Glomerular endothelial cell (primary cell): Measurements from ENCODE around the gene FFAR1. TPM values are rescaled to one million over a fixed set of nuclear protein-coding genes. Genes with fewer than 3 reads are reported as not detected.
"Not testable (repeated sequence)": the region's sequence is repeated elsewhere in the genome, so short reads cannot be mapped to it uniquely, and the experiment has no call there.

ENCODE experiments used
- DNase-seq: peaks from one replicate; pipeline ENCODE4 v3.0.0-alpha.2; 2011; ENCODE audit warnings: low read depth, low spot score; ENCODE audit errors: extremely low read depth
- total RNA-seq: library from RNA; depleted of rRNA; stranded (reverse); fragments of >200 nt; gene quantifications from 2 replicates; pipeline ENCODE4 v1.2.3, GENCODE V29; 2015

FFAR1 gene
- total RNA-seq, 1 donor from 2014 or later = not detected

DNA sequence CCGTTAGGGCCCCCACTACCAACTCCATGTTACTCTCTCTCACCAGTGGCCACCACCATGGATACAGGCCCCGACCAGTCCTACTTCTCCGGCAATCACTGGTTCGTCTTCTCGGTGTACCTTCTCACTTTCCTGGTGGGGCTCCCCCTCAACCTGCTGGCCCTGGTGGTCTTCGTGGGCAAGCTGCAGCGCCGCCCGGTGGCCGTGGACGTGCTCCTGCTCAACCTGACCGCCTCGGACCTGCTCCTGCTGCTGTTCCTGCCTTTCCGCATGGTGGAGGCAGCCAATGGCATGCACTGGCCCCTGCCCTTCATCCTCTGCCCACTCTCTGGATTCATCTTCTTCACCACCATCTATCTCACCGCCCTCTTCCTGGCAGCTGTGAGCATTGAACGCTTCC lies 11.1 kb downstream of the FFAR1 start:
- not testable (repeated sequence) for DNase-seq

DNA sequence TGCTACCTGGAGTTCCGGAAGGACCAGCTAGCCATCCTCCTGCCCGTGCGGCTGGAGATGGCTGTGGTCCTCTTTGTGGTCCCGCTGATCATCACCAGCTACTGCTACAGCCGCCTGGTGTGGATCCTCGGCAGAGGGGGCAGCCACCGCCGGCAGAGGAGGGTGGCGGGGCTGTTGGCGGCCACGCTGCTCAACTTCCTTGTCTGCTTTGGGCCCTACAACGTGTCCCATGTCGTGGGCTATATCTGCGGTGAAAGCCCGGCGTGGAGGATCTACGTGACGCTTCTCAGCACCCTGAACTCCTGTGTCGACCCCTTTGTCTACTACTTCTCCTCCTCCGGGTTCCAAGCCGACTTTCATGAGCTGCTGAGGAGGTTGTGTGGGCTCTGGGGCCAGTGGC lies 11.7 kb downstream of the FFAR1 start:
- DNase-seq = not testable (repeated sequence)

DNA sequence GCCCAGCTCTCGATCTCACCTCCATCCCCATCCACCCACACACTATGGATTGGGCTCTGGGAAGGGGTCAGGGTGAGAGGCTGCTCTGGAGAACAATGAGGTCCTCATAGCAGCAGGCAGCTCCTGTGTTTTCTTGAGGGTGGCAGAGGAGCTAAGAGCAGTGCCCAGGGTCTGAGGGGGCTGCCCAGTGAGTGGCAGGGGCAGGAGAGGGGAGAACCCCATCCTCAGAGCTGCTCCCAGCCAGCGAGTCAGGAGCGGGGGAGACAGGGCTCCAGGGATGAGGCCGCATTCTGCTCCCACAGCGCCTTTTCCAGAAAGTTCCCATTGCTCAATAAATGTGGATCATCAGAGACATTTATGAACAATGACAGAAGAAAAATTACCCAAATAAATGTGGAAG lies 12.4 kb downstream of the FFAR1 start:
- DNase-seq = not testable (repeated sequence)

DNA sequence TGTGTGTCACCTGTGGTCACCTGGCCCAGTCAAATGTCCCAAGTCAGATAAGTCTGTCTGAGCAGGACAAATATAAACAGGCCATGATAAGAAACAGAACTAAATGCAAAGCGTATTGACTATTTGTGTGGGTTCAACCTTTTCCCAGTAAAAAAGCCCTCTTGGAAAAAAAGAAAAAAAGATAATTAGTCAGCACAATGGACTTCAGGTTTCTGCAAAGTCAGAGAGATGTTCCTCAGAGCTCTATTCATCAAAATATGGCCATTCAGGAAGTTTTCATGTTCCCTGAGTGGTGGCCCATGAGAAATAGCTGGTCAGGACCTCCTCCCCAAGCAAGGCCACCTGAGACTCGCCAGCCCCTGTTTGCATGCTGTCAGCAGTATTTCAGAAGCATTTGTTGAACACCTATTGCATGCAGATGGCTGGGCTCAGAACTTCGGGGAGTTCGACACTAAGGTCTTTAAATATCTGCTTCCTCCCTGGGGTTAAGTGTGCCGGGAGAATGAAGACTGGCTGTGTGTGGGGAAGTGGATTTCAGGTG lies 13.2 kb downstream of the FFAR1 start:
- no peak for DNase-seq

DNA sequence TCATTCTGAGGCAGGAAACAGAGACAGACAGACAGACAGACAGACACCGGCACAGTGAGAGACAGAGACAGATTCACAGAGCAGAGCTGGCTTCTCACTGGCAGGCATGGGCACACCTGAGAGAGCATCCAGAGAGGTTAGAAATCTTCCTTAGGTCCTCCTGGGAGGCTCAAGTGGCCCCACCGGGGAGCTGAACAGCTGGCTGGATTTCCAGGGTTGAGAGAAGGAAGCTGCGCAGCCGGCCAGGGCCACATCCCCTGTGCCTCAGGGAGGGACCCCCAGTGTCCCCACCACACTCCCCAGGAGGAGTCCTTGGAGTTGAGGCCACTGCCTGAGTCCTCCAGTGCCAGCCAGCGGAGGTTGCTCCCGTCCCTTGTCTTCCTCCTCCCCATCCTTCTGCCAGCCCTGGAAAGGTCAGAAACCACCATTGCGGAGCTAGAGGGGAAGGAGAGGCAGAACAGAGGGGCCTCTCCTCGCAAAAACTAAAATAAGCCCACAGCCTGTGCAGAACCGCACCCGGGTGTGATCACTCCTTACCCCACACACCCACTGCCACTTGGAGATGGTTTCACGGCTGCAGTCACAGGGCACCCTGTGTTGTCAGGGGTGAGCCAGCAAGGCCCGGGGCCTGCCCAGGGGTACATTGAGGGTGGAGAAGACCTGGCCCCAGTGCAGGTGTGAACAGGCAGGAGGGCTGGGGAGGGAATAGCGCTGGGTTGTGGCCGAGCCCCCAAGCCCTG lies 14.7 kb downstream of the FFAR1 start:
- no peak for DNase-seq

DNA sequence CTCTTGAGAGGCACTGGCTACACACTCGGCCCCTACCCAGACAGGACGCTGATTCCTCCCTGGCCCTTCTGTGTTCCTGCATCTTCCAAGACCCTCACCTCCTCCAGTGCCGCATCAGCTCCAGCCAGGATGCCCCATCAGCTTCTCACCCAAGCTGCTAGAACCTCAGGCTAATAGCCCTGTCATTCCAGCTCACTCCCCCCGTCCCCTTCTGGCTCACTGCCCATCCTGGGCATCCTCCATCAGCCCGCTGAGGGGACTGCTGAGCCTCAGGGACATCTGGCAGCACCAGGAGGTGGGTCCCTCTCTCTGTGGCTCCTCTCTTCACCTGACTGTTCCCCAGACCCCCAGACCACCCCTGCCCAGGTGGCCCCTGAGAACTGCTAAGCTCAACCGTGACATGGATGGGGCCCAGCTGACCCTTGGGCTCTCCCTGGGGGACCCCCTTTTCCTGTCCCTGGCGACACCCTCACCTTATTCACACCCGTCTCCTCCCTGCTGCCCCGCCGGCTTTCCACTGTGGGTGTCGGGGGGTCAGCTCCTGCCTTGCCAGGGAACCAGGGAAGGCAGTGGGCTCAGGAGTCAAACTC lies 15.4 kb downstream of the FFAR1 start:
- DNase-seq = no peak

DNA sequence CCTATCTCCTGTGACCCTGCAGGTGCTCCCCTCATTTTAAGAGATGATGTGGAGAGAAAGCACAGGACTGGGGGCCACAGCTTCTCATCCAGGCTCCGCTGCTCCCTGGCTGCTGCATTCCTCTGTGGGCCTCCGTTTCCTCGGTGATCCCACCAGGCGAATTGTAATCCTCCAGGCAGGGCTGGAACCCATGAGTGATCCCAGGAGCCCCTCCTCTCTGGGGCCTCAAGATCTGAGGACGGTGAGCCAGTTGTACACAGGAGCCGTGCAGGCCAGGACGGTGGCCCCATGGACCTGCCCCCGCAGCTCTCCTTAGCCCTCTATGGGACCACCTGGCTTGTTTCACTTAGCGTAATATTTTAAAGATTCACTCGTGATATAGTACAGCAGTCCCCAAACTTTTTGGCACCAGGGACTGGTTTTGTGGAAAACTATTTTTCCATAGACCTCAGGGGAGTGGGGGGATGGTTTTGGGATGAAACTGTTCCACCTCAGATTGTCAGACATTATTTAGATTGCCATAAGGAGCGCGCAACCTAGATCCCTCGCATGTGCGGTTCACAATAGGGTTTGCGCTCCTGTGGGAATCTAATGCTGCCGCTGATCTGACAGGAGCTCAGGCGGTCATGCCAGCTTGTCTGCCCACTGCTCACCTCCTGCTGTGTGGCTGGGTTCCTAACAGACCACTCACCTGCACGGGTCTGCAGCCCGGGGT lies 16.2 kb downstream of the FFAR1 start:
- DNase-seq = no peak

DNA sequence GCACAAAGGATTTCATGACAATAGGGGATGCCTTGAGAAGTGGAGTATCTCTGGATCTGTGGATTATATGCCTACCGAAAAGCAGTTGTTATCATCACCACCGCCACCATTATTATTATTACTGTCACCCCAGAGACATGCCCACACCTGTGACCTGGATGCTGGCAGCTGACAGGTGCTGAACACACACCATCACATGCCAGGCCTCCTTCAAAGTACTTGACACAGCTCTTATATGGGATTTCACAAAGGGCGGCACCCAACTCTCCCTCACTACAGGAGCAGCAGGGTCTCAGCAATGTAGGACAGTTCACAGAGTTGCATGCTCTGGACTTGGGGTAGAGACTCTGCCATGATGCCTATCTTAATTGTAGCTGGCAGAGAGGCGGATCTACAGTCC lies 17.6 kb downstream of the FFAR1 start:
- DNase-seq = no peak

DNA sequence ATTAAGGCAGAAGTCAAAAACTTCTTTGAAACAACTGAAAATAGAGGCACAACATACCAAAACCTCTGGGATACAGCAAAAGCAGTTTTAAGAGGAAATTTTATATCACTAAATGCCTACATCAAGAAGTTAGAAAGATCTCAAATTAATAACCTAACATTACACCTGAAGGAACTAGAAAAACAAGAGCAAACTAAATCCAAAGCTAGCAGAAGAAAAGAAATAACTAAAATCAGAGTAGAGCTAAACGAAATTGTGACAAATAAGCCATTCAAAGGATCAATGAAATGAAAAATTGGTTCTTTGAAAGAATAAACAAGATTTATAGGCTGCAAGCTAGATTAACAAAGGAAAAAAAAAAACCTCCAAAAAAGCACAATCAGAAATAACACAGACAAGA lies 20.7 kb downstream of the FFAR1 start:
- no peak for DNase-seq

DNA sequence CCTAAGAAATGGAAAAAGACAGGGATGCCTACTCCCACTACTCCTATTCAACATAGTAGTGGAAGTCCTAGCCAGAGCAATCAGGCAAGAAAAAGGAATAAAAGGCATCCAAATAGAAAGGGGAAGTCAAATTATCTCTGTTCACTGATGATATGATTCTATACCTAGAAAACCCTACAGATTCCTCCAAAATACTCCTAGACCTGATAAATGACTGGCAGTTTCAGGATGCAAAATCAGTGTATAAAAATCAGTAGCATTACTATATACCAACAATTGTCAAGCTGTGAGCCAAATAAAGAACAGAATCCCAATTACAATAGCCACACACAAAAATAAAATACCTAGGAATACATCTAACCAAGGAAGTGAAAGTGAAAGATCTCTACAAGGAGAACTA lies 21.8 kb downstream of the FFAR1 start:
- DNase-seq = no peak

DNA sequence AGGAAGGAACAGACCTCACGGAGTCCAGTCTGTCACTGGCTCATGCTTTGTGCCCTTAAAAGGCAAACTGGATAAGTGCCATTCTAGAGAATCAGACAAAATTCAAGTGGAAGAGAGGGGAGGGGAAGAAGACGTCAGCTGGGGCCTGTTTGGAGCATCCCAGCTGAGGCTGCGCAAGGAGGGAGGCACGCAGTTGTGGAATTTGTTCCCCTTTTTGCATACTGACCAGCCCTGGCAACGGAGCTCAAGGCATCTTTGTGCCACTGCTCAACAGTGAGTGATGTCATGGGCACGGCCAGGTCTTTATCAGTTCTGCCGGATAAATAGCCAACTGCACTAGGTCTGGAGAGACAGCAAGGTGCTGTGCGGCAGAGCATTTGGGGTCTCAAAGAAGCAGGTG lies 23.0 kb downstream of the FFAR1 start, which contains the start of gene GPR42:
GPR42 (plus strand) TSS at position 347 of the 400 bp plus-strand sequence. CDS start 292 bp downstream, outside the sequence.
- DNase-seq = no peak

DNA sequence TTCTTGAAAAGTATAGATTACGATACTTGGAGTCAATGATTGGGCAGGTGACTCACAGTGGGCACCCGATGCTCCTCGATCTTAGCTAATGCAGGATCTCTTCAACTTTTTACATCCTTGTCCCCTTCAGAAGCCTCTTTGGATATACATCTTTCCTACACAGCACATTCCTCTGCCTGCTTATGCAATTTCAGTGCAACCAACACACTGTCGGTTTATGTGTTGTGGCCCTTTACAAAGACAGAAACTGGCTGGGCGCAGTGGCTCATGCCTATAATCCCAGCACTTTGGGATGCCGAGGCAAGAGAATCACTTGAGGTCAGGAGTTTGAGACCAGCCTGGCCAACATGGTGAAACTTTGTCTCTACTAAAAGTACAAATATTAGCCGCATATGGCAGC lies 25.8 kb downstream of the FFAR1 start:
- no peak for DNase-seq

DNA sequence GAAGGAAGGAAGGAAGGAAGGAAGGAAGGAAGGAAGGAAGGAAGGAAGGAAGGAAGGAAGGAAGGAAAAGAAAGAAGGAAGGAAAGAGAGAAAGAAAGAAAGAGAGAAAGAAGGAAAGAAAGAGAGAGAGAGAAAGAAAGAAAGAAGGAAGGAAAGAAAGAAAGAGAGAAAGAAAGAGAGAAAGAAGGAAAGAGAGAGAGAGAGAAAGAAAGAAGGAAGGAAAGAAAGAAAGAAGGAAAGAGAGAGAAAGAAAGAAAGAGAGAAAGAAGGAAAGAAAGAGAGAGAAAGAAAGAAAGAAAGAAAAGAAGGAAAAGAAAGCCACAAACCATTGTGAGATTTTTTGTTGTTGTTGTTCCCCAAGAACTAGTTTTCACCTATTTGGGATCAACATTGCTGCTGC lies 26.3 kb downstream of the FFAR1 start:
- not testable (repeated sequence) for DNase-seq

DNA sequence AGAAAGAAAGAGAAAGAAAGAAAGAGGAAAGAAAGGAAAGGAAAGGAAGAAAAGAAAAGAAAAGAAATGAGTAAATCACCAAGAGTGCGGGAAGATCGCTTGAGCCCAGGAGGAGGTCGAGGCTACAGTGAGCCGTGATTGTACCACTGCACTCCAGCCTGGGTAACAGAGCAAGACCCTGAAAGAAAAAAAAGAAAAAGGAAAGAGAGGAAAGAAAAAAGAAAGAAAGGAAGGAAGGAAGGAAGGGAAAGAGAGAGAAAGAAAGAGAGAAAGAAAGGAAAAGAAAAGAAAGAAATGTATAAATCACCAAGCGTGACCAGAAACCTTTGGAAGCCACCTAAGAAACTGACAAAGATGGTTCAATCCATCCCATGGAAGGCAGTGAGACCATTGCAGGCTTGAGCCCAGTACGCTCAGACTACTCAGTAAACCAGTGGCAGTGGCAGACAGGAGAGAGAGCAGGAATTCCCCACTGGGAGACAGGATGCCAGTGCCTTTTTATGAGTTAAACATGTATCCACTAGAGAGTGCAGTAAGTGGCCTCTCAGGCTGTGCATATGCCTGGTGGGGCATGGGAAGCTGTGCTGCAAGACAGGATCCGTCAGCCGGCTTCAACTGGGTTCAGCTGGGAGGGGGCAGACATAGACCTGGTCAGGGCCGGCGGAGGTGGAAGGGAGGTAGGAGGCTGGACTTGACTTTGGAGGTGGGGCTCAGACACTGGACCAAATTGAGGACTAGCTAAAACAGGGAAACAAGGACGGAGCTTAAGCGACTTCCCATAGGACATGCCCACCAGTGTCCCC lies 28.0 kb downstream of the FFAR1 start:
- no peak for DNase-seq

DNA sequence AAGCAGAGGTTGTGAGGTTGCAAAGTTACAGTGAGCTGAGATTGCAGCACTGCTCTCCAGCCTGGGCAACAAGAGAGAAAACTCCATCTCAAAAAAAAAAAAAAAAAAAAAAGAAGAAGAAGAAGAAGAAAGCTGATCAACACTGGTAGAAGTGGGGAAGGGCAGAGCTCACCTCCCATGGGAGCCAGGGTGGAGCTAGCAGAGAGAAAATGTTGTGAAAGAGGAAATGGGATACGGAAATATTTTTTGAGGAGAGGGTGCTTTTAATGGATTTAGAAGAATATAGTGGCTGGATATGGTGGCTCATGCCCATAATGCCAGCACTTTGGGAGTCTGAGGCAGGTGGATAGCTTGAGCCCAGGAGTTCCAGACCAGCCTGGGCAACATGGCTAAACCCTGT lies 30.0 kb downstream of the FFAR1 start:
- DNase-seq = no peak

DNA sequence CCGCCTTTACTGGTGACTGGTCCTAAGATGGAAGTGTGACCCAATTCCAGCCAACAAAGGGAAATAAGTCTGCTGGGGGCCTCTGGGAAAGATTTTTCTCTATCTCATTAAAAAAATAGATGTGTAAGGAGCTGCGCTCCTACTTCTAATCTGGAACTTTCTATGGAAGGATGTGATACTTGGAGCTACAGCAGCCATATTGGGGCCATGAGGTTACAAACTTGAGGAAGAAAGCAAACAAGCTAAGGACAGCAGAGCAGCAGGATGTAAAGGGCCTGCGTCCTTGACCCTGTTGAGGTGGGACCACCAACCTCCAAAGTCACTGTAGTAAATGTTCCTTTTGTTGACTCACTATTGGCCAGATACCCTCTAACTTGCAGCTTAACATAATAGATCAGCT lies 30.7 kb downstream of the FFAR1 start:
- DNase-seq = no peak

DNA sequence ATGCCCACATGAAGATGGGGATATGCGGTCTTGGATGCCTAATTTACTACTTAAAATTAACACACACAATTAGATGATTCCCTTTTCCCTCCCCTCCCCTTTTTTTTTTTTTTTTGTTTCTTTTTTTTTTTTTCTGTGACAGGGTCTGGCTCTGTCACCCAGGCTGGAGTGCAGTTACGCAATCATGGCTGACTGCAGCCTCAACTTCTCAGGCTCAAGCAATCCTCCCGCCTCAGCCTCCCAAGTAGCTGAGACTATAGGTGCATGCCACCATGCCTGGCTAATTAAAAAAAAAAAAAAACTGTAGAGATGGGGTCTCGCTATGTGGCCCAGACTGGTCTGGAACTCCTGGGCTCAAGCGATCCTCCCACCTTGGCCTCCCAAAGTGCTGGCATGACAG lies 31.8 kb downstream of the FFAR1 start:
- not testable (repeated sequence) for DNase-seq

DNA sequence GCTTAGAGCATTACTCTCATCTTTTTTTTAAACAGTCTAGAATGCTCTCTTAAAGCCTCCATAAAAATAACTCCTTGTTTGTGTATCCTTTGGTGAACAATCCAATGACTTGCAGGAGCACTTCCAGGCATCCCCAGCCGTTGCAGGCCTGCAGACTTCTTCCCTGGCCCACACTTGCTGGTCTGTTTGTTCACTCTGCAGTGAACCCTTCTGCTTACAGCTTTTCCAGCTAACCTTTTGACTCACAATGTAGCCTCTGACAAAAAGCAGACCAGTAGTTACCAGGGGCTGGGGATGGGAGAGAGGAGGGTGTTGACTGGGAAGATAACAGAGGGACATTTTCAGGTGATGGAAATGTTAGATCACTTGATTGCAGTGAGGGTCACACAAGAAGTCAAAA lies 32.3 kb downstream of the FFAR1 start:
- no peak for DNase-seq

DNA sequence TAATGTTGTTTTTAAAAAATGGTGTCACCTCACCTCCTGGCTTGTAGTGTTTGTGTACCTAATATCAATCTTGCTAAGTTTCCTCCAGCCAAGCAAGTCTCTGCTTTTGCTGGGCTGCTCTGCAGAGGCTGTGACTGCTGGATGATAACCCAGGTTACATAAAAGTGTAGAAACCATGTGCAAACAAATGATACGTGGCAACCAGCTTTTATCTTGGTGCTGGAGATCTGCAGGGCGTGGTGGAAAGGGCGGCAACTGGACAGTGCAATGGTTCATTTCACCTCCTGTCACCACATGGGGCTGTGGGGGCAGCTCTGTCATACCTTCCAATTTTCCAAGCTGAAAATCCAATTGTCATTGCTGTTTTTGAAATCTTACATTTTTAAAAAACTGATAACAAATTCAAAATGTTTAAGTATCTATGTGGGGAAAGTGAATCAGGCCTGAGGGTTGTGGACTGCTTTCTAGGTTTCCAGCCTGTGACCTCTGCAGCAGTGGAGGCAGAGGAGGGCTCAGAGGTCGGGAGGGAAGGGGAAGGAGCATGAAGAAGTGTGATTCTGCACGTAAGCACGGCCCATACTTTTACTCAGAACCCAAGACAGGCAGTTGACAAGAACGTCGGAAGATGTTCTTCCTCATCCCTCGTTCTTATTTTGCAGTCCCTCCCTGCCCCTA lies 32.9 kb downstream of the FFAR1 start:
- no peak for DNase-seq

DNA sequence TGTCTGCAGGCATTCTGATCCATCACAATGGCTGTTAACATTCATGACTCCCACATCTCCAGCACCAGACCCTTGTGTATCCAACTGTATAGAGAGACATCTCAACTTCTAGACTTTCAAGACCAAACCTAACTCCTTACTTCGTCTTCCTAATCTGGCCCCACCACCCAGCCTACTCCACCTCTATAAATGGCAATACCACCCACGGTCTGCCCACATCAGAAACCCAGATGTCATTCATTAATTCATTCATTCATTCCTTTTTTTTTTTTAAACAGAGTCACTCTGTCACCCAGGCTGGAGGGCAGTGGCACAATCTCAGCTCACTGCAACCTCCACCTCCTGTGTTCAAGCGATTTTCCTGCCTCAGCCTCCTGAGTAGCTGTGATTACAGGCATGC lies 33.6 kb downstream of the FFAR1 start:
- no peak for DNase-seq
